Stimulated activated effector memory CD8-positive, alpha-beta T cell treated with anti-CD3 and anti-CD28 coated beads, Interleukin-12 subunit alpha, Interleukin-12 subunit beta, amount 100 ng/mL, for 72 hours (primary cell): ENCODE results near the gene ARHGEF4.
"Not testable (repeated sequence)": the region's sequence is repeated elsewhere in the genome, so short reads cannot be mapped to it uniquely, and the experiment has no call there.

Experiments used
- ATAC-seq: fragments of 150-1000 bp; cut with Tn5 transposase; 2 replicates; pipeline ENCODE4 v1.10.0; 2021
- DNase-seq, 2 donors: peaks; one replicate each; pipeline ENCODE4 v3.0.0; 2021 to 2022; ENCODE audit warnings: low spot score in 2 of 2
- H3K27ac Mint-ChIP-seq: one replicate; pipeline ENCODE4 v1.8.0; 2022; ENCODE audit warnings: mild to moderate bottlenecking, mixed read lengths
- H3K36me3 Mint-ChIP-seq: one replicate; pipeline ENCODE4 v1.8.0; 2022; ENCODE audit warnings: mild to moderate bottlenecking, mixed read lengths
- H3K4me1 Mint-ChIP-seq: one replicate; pipeline ENCODE4 v1.8.0; 2022; ENCODE audit warnings: mixed read lengths
- H3K4me3 Mint-ChIP-seq: one replicate; pipeline ENCODE4 v1.8.0; 2022; ENCODE audit warnings: mild to moderate bottlenecking, mixed read lengths
- H3K9me3 Mint-ChIP-seq: one replicate; pipeline ENCODE4 v1.8.0; 2022; ENCODE audit warnings: mixed read lengths

ARHGEF4 gene

GRCh38 chr2:130901061-130901460, 64.3 kb downstream of the ARHGEF4 start:
- Mint-ChIP-seq H3K36me3 (no peaks in the 10 kb centered on the region), H3K27ac (no peak overlapping the region), H3K4me3 (no peak overlapping the region), H3K4me1 (no peaks in the 10 kb centered on the region), H3K9me3 (no peaks in the 10 kb centered on the region)
- DNase-seq (no peak), ATAC-seq (no peak)

- not testable (repeated sequence) for H3K4me1 Mint-ChIP-seq, H3K36me3 Mint-ChIP-seq, ATAC-seq, H3K9me3 Mint-ChIP-seq, DNase-seq, H3K4me3 Mint-ChIP-seq, H3K27ac Mint-ChIP-seq
Measured at GRCh38 chr2:130901626-130902025, 64.9 kb downstream of the ARHGEF4 start.

GRCh38 chr2:130908832-130909231, 72.1 kb downstream of the ARHGEF4 start:
- no peak for DNase-seq
- Mint-ChIP-seq H3K27ac (no peak overlapping the region), H3K4me3 (no peak overlapping the region), H3K4me1 (no peaks in the 10 kb centered on the region), H3K36me3 (no peaks in the 10 kb centered on the region), H3K9me3 (no peaks in the 10 kb centered on the region)
- no peak for ATAC-seq

GRCh38 chr2:130910931-130911330, 74.2 kb downstream of the ARHGEF4 start:
- Mint-ChIP-seq H3K4me3 (no peak overlapping the region), H3K36me3 (no peaks in the 10 kb centered on the region), H3K4me1 (no peaks in the 10 kb centered on the region), H3K9me3 (no peaks in the 10 kb centered on the region), H3K27ac (no peak overlapping the region)
- no peak for ATAC-seq
- DNase-seq: no peak

GRCh38 chr2:130911482-130911881, 74.8 kb downstream of the ARHGEF4 start:
- Mint-ChIP-seq H3K36me3 (no peaks in the 10 kb centered on the region), H3K4me3 (no peak overlapping the region), H3K4me1 (no peaks in the 10 kb centered on the region), H3K9me3 (no peaks in the 10 kb centered on the region), H3K27ac (no peak overlapping the region)
- ATAC-seq (no peak), DNase-seq (no peak)

- no peak for DNase-seq
- H3K4me3 Mint-ChIP-seq: no peak overlapping the region
- no peak overlapping the region for H3K27ac Mint-ChIP-seq
- no peaks in the 10 kb centered on the region for H3K36me3 Mint-ChIP-seq
- H3K4me1 Mint-ChIP-seq: no peaks in the 10 kb centered on the region
- peak; percentile 17 for ATAC-seq
- no peaks in the 10 kb centered on the region for H3K9me3 Mint-ChIP-seq
Measured at GRCh38 chr2:130911996-130912395, 75.3 kb downstream of the ARHGEF4 start.

GRCh38 chr2:130912471-130912870, 75.8 kb downstream of the ARHGEF4 start:
- Mint-ChIP-seq H3K36me3 (no peaks in the 10 kb centered on the region), H3K27ac (no peak overlapping the region), H3K4me1 (no peaks in the 10 kb centered on the region), H3K4me3 (no peak overlapping the region), H3K9me3 (no peaks in the 10 kb centered on the region)
- ATAC-seq: no peak
- no peak for DNase-seq

GRCh38 chr2:130913891-130914290, 77.2 kb downstream of the ARHGEF4 start:
- no peak overlapping the region for H3K27ac Mint-ChIP-seq
- DNase-seq (no peak), ATAC-seq (no peak)
- H3K4me1 Mint-ChIP-seq: no peaks in the 10 kb centered on the region
- no peaks in the 10 kb centered on the region for H3K9me3 Mint-ChIP-seq
- H3K36me3 Mint-ChIP-seq: no peaks in the 10 kb centered on the region
- H3K4me3 Mint-ChIP-seq: no peak overlapping the region

- H3K4me1 Mint-ChIP-seq: no peaks in the 10 kb centered on the region
- no peak for ATAC-seq
- no peak overlapping the region for H3K4me3 Mint-ChIP-seq
- no peak overlapping the region for H3K27ac Mint-ChIP-seq
- no peak for DNase-seq
- H3K9me3 Mint-ChIP-seq: no peaks in the 10 kb centered on the region
- no peaks in the 10 kb centered on the region for H3K36me3 Mint-ChIP-seq
Measured at GRCh38 chr2:130915149-130915548, 78.4 kb downstream of the ARHGEF4 start.

- no peak overlapping the region for H3K4me3 Mint-ChIP-seq
- H3K9me3 Mint-ChIP-seq: no peaks in the 10 kb centered on the region
- H3K4me1 Mint-ChIP-seq: no peaks in the 10 kb centered on the region
- DNase-seq: no peak
- H3K36me3 Mint-ChIP-seq: no peaks in the 10 kb centered on the region
- ATAC-seq: peak; percentile 19
- no peak overlapping the region for H3K27ac Mint-ChIP-seq
Measured at GRCh38 chr2:130915595-130916437, 79.1 kb downstream of the ARHGEF4 start.

GRCh38 chr2:130916438-130916705, 79.7 kb downstream of the ARHGEF4 start:
- ATAC-seq (no peak), DNase-seq (no peak)
- no peak overlapping the region for H3K4me3 Mint-ChIP-seq
- no peaks in the 10 kb centered on the region for H3K9me3 Mint-ChIP-seq
- H3K27ac Mint-ChIP-seq: no peak overlapping the region
- H3K4me1 Mint-ChIP-seq: no peaks in the 10 kb centered on the region
- H3K36me3 Mint-ChIP-seq: no peaks in the 10 kb centered on the region

GRCh38 chr2:130917006-130917688, 80.4 kb downstream of the ARHGEF4 start:
- Mint-ChIP-seq H3K9me3 (no peaks in the 10 kb centered on the region), H3K27ac (no peak overlapping the region), H3K4me3 (no peak overlapping the region), H3K4me1 (no peaks in the 10 kb centered on the region), H3K36me3 (no peaks in the 10 kb centered on the region)
- ATAC-seq (no peak), DNase-seq (no peak)

GRCh38 chr2:130918393-130918792, 81.7 kb downstream of the ARHGEF4 start:
- H3K36me3 Mint-ChIP-seq: no peaks in the 10 kb centered on the region
- ATAC-seq (no peak), DNase-seq (no peak)
- H3K27ac Mint-ChIP-seq: no peak overlapping the region
- H3K4me3 Mint-ChIP-seq: no peak overlapping the region
- no peaks in the 10 kb centered on the region for H3K9me3 Mint-ChIP-seq
- H3K4me1 Mint-ChIP-seq: no peaks in the 10 kb centered on the region

GRCh38 chr2:130920415-130921163, 83.9 kb downstream of the ARHGEF4 start:
- Mint-ChIP-seq H3K9me3 (no peaks in the 10 kb centered on the region), H3K4me3 (no peak overlapping the region), H3K36me3 (no peaks in the 10 kb centered on the region), H3K4me1 (no peaks in the 10 kb centered on the region), H3K27ac (no peak overlapping the region)
- ATAC-seq: no peak
- peak; percentile 46 to 70 for DNase-seq

GRCh38 chr2:130921164-130921476, 84.4 kb downstream of the ARHGEF4 start:
- ATAC-seq (no peak), DNase-seq (no peak)
- Mint-ChIP-seq H3K4me3 (no peak overlapping the region), H3K36me3 (no peaks in the 10 kb centered on the region), H3K4me1 (no peaks in the 10 kb centered on the region), H3K27ac (no peak overlapping the region), H3K9me3 (no peaks in the 10 kb centered on the region)

- H3K4me3 Mint-ChIP-seq: no peak overlapping the region
- H3K27ac Mint-ChIP-seq: no peak overlapping the region
- DNase-seq: no peak
- H3K4me1 Mint-ChIP-seq: no peaks in the 10 kb centered on the region
- no peak for ATAC-seq
- no peaks in the 10 kb centered on the region for H3K36me3 Mint-ChIP-seq
- no peaks in the 10 kb centered on the region for H3K9me3 Mint-ChIP-seq
Measured at GRCh38 chr2:130922417-130922816, 85.7 kb downstream of the ARHGEF4 start.
